Measurements from ENCODE around the gene PANX2.
"Not testable (repeated sequence)": the region's sequence is repeated elsewhere in the genome, so short reads cannot be mapped to it uniquely, and the experiment has no call there.

The PANX2 gene, protein sequence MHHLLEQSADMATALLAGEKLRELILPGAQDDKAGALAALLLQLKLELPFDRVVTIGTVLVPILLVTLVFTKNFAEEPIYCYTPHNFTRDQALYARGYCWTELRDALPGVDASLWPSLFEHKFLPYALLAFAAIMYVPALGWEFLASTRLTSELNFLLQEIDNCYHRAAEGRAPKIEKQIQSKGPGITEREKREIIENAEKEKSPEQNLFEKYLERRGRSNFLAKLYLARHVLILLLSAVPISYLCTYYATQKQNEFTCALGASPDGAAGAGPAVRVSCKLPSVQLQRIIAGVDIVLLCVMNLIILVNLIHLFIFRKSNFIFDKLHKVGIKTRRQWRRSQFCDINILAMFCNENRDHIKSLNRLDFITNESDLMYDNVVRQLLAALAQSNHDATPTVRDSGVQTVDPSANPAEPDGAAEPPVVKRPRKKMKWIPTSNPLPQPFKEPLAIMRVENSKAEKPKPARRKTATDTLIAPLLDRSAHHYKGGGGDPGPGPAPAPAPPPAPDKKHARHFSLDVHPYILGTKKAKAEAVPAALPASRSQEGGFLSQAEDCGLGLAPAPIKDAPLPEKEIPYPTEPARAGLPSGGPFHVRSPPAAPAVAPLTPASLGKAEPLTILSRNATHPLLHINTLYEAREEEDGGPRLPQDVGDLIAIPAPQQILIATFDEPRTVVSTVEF

DNA sequence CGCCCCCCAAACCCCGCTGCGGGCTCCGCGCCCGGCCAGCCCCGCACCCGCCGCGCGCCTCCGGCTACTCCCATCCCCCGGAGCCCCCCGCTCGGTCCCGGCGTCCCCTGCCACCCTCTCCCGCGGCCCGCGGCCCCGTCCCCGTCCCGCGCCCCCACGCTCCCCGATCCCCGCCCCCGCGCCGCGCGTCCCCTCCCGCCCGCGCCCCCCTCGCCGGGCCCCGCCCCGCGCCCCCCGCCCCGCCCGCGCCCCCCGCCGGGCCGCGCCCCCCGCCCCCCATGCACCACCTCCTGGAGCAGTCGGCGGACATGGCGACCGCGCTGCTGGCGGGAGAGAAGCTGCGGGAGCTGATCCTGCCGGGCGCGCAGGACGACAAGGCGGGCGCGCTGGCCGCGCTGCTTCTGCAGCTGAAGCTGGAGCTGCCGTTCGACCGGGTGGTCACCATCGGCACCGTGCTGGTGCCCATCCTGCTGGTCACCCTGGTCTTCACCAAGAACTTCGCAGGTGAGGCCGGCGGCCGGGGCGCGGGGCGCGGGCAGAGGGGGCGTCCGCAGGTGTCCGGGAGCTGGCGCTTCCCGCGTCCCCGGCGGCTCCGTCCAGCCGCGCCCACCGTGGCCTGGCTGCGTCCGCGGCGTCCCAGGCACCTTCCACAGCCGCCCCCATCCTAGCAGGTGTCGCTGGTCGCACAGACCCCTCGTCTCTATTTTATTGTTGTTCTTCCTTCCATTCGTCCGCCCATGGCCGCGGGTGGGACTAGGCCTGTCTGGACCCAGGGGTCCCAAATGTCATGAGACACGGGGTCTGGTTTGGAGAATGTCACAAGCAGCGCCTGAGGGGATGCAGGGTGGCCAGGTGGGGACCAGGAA lies at the start of gene PANX2:
Gene PANX2 (plus strand): TSS at position 279 of the 866 bp plus-strand sequence. CDS start 0 bp downstream, at position 279.
- no peak for DNase-seq (ENCODE audit: low read depth)

DNA sequence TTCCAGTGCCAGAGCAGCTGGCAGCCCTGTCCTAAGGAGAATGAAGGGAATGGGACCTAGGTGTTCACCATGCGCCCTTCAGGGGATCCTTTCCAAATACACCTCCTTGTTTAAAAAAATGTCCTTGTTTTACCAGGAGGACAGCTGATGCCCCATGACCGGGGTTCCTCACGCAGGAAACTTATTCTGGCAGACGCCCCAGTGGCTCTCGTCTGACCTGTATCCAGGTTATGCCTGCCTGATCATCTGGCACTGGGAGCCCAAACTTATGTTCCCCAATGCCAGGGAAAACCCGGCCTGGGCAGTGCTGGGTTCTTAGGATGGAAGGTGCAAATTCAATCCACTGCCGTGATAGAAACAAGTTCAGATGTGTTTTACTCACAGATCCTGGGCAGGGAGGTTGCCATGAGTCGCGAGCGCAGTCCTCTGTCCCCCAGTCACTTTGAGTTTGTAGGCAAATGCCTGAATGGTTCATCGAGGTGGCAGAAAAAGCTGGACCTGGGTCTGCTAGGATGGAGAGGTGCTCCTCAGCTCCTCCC lies 49.3 kb upstream of the PANX2 start:
- DNase-seq (ENCODE audit: low read depth) = no peak

DNA sequence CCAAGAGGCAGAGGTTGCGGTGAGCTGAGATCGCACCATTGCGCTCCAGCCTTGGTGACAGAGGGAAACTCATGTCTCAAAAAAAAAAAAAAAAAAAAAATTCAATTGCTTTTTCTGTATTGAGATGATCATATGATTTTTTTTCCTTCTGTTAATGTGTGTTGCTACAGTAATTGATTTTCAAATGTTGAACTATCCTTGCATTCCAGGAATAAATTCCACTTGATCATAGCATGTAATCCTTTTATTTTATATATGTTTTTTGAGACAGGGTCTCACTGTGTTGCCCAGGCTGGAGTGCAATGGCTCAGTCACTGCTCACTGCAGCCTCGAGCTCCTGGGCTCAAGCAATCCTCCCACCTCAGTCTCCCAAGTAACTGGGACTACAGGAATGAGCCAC lies 47.4 kb upstream of the PANX2 start:
- DNase-seq (ENCODE audit: low read depth) = no peak

DNA sequence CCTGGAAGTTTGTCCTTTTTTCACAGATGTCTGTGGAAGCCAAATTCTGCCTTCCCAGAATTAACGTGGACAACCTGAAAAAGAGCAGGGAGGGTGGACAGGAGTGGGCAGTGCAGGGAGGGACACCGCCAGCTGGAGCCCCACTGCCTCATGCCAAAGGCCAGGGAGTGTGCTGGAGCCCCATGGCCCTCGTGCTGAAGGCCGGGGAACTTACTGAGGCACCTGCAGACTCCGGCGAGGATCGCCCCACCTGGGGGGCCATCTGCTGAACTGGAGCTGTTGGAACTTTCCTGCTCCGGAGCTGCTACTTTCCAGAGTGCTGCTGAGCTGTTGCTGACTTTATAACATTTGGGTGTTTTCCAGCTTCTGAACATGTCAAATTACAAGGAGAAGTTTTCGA lies 45.5 kb upstream of the PANX2 start:
- DNase-seq (ENCODE audit: low read depth) = no peak

DNA sequence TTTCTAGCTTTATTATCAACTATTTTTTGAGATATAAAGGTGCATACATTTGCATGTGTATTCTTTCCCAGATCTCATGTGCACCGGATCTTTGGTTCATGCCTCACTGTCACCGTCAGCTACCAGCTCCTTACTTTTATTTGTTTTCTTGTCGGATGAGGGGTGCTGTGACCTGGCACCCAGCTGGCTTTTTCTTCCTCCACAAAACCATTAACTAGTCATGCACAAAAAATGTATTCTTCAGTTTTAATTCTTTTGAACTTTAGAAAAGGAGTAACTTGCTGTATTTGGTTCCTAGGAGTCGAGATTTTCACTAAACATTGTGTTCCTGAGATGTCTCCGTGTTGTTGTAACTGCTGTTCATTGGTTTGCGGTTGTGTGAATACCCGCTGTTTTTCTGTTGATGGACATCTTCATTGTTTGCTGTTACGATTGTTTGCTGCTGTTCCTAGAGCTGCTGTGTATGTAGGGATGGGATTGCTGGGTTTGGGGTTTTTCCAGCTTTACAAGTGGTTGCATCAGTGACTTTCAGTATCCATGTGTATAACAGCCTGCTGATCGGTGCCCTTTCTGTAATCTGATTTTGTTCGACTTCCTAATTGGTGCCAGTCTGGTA lies 41.3 kb upstream of the PANX2 start:
- no peak for DNase-seq (ENCODE audit: low read depth)

DNA sequence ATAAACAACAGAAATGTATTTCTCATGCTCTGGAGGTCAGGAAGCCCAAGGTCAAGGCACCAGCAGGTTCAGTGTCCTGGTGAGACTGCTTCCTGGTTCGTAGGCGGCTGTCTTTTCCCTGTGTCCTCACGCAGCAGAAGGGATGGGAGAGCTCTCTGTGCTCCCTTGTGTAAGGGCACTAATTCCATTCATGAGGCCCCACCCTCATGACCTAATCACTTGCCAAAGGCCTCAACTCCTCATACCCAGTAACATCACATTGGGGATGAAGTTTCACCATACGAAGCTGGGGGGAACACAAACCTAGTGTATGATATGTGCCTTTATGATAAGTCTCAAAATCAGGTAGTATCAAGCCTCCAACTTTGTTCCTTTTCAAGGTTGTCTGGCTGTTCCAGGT lies 38.6 kb upstream of the PANX2 start:
- DNase-seq (ENCODE audit: low read depth) = no peak

DNA sequence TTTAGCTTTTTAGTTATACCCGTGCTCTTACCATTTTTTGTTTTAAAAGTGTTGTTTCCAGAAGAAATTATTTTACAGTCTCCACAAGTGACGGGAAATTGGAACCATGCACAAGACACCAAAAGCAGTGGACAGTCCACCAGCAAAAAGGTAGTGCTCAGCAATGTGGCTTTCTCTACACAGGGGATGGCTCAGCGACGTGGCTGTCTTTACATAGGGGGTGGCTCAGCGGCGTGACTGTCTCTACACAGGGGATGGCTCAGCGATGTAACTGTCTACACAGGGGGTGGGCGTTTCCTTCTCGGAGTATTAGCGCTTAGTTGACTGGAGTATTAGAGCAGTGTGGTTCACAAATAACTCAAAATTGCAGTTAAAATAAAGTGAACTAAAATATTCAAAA lies 36.0 kb upstream of the PANX2 start:
- no peak for DNase-seq (ENCODE audit: low read depth)

DNA sequence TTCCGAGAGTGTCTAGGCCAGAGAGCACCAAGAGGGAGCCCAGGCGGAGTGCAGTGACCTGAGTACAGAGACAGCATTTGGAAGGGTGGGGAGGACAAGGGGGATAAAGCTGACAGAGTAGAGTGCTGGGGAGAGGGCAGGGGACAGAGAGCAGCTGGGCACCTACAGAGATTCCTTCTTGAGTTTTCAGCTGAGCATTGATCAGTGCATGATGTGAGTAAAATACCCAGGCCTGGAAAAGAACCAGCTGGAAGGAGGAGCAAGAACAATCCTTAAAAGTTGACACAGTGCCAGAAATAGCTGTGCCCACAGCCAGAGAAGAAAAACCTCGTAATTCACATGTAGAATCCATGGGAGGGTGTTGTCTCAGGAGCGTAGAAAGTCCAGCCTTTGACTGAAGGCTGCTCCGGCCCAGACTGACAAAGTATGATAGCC lies 33.9 kb upstream of the PANX2 start:
- DNase-seq (ENCODE audit: low read depth) = no peak

DNA sequence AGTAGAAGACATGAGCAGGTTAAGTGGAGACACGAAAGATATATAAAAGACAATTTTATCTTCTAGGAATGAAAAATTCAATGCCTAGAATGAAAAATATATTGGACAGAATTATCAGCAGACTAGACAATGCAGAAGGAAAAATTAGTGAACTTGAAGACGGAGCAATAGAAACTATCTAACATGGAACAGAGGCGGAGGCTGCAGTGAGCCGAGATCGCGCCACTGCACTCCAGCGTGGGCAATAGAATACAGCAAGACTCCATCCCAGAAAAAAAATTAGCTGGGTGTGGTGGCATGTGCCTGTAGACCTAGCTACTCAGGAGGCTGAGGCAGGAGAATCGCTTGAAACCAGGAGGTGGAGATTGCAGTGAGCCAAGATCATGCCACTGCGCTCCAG lies 33.3 kb upstream of the PANX2 start:
- DNase-seq (ENCODE audit: low read depth) = not testable (repeated sequence)

DNA sequence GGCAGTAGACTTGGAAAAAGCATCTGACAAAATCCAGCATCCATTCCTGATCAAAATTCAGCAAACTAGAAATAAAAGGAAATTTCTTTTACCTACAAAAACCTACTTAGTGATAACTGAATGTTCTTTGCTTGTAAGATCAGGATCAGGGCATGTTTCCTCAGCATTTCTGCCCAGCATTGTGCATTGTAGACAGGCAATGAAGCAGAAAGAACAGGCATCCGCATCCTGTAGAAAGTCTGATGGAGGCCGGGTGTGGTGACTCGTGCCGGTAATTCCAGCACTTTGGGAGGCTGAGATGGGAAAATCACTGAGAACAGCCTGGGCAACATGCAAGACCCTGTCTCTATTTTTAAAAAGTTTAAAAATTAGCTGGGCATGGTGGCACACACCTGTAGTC lies 32.5 kb upstream of the PANX2 start:
- no peak for DNase-seq (ENCODE audit: low read depth)

DNA sequence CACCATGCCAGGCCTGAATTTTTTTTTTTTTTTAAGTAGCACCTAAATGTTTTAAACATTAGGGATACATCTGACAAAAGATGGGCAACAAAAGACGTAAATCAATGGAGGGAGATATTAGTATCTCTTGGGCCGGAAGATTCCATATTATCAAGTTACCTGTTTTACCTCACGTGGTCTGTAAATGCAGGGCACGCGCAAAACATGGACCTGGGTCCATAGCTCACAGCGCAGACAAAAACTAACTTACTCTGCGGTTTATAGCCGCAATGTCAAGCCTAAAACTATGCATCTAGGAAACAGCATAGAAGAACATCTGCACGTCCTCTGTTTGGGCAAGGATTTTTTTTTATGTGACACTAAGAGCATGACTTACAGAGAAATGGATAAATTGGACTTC lies 31.5 kb upstream of the PANX2 start:
- no peak for DNase-seq (ENCODE audit: low read depth)

DNA sequence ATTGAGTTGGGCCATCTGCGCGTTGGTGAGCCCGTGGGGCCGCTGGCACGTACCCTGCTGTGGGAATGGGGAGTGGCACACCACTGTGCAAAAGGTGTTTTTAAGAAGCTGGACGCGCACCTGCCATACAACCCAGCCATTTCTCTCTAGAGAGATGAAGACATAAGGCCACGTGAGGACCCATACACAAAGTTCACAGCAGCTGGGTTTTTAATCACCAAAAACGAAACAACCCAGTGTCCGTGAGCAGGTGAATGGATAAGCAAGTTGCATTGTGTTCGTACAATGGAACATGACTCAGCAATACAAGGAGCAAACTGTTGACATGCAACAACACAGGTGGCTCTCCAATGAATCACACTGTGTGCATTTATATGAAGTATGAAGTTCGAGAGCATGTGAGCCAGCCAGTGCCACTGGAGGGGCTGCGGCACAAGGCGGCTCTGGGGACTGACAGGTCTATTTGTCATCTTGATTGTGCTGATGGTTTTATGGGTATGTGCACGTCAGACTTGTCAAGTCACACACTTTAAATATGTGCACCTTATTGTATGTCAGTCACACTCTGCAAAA lies 30.6 kb upstream of the PANX2 start:
- DNase-seq (ENCODE audit: low read depth) = no peak

DNA sequence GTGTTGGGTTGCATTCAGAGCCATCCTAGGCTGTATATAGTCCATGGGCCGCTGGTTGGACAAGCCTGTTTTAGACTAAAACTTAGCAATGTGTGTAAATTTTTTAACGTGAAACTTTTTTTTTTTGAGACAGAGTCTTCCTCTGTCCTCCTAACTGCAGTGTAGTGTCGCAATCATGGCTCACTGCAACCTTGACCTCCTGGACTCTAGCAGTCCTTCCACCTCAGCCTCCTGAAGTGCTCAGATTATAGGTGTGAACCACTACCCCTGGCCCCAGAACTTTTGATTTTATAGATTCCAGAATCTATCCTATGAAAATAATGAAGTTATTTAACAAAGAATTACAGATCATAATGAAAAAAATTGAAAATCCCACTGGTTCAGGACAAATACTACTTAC lies 29.9 kb upstream of the PANX2 start:
- DNase-seq (ENCODE audit: low read depth) = no peak

DNA sequence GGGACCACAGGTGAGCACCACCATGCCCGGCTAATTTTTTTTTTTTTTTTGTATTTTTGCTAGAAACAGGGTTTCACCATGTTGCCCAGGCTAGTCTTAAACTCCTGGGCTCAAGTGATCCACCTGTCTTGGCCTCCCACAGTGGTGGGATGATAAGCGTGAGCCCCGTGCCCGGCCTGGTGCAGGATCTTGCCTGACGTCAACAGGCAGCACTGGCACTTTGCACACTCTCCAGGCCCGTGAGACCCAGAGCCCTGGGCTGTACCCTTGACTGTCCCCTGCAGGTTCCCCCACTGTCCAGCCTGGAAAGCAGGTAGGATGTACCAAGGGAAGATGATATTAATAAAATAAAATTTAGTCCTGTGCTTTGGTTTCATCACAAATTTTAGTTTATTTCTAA lies 29.1 kb upstream of the PANX2 start:
- DNase-seq (ENCODE audit: low read depth) = no peak

DNA sequence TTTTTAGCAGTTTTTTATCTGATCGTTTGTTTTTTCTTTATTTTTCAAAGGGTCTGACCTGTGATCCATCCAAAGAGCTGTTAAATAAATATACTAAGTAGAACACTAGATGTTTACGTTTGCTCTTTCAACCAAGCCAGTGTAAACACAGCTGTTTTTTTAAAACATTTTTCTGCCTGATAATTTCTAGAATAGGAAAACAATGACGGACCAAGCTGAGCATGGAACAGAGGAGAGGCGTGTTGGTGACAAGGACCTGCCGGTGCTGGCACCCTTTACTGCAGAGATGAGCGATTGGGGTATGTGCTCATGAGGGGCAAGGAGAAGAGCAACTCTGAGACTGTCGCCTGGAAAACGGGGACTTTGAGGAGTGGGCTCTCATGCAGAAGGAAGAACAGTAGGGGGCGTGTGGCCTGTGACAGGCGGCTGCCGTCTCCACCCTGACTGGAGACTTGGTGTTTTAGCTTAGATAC lies 28.6 kb upstream of the PANX2 start:
- DNase-seq (ENCODE audit: low read depth) = no peak

DNA sequence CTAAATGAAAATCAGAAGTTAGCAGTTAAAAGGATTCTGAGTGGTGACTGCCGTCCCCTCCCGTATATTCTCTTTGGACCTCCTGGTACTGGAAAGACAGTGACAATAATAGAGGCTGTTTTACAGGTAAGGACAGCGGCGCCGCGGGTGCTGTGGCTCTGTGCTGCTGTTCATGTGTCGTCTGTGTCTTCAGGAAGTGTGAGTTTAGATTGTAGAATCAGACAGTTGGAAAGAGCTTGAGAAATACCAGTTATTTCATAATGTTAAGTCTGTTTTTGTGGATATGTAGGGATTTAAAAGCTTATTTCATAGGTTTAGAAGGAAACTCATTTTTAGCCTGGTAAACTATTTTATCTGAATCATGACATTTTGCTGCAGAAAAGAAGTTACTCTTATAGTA lies 27.4 kb upstream of the PANX2 start:
- DNase-seq (ENCODE audit: low read depth) = no peak

DNA sequence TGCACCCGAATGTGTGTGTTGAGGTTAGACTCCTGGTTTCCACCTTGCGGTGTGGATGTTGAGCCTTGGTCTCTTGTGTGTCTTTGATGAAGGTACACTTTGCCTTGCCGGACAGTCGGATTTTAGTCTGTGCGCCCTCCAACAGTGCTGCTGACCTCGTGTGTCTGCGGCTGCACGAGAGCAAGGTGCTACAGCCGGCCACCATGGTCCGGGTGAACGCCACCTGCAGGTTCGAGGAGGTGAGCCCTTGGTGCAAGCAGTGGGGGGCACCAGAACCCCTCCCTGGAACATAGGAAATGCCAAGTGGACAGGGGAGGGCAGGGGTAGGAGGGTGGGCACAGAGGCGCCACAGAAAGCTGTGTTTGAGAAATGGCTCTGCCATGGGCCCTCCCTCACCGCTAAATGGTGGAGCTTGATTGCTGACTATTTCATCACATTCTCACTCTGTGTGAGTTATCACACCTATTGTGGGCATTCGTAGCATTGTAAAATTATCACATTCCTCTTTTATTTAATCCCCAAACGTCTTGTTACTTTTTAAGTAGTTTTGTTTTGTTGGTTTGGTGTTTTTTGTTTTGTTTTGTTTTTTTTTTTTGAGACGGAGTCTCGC lies 26.4 kb upstream of the PANX2 start:
- no peak for DNase-seq (ENCODE audit: low read depth)

DNA sequence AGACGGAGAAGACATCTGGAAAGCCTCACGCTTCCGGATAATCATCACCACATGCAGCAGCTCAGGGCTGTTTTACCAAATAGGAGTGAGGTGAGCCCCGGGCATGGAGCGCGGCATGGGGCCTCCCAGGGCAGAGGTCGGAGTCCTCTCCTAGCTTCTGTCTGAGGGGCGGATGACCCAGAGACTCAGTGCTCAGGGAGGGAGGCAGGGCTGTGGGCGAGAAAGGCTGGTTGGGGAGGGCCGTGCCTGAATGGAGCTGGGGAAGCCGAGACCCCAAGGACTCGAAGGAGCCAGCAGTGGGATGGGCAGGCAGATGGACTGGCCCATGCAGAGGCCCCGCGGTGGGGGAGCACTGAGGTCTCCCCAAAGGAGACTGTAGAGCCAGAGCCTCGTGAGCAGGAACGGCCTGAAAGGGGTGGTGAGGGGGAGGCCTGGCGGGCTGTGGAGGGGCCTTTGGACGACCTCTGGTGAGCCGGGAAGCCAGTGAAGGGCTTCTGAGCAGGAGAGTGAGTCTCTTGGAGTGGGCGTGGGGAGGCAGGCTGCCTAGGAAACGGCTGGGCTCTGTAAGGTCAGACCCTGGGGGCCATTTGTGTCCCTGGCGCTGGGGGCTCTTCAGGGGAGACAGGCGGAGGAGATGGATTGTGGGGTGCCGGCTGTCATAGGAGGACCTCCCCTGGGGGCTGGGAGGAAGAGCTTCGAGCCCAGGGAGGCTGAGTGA lies 24.7 kb upstream of the PANX2 start:
- DNase-seq (ENCODE audit: low read depth) = no peak

DNA sequence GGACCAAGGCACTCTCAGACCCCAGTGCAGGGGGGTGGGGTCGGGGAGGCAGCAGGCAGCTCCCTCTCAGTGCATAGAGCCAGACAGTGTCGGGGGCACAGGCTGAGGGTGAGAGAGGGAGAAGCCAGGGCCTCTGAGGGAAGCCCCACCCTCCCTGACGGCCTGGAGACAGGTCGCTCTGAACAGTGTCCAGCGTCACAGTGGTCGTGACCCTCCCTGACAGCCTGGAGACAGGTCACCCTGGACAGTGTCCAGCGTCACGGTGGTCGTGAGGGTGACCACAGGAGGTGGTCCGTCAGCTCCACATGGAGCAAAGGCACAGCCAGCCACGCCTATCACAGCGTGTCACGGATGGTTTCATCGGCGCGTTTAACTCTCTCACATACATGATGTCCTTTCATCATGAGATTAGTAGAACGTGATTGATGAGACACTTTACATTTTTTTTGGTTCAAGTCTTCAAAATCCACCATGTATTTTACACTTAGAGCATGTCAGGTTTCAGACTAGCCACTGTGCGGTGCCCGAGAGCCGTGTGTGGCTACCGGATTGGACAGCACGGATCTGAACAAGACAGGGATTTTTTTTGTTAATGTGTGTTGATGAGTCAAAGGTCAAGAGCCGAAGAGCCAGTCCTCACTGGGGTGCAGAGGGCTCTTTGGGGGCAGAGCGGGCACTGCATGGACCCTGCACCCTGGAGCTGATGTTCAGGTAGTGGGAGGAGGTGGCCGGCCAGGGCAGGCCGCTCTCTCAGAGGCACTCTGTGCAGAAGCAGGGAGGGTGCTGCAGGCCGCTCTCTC lies 23.9 kb upstream of the PANX2 start:
- peak; percentile 80 for DNase-seq (ENCODE audit: low read depth)

Data from ELR (cell line).